Measurements from ENCODE around the gene TLCD1. TPM values are rescaled to one million over a fixed set of nuclear protein-coding genes. Genes with fewer than 3 reads are reported as not detected.
A peak's percentile ranks its signal among the peaks of the same experiment; 100 is the strongest.
"Not testable (repeated sequence)": the region's sequence is repeated elsewhere in the genome, so short reads cannot be mapped to it uniquely, and the experiment has no call there.

TLCD1 gene
- total RNA-seq, 1 donor from 2014 or later: 41.0 TPM

DNA sequence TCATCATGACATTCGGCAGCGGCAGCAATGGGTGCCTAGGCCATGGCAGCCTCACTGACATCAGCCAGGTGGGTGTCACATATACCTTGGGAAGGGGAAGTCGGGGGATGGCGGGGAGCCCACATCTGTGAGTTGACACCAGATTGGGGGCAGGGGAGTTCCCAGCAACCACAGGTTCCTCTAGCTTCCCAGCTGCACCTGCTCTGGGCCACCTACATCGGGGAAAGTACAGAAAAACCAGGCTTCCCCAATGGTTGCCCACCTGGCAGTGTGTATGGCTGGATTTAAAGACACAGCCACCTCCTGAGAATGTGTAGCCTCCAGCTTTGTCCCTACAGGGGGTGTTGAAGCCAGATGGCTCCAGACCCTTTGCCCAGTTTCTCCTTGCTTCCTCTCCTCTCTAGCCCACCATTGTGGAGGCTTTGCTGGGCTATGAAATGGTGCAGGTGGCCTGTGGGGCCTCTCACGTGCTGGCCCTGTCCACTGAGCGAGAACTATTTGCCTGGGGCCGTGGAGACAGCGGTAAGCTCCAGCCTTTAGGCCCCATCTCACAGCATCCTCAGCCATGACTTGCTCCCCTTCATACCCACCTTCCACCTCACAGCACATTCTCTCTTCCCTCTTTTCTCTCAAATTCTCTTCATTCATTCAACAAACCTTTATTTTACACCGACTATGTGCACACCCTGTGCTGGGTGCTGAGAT, 12.8 kb upstream of the TLCD1 start:
- H3K27me3 Mint-ChIP-seq: no peaks in the 10 kb centered on the region
- TF ChIP-seq, protein P1, sequence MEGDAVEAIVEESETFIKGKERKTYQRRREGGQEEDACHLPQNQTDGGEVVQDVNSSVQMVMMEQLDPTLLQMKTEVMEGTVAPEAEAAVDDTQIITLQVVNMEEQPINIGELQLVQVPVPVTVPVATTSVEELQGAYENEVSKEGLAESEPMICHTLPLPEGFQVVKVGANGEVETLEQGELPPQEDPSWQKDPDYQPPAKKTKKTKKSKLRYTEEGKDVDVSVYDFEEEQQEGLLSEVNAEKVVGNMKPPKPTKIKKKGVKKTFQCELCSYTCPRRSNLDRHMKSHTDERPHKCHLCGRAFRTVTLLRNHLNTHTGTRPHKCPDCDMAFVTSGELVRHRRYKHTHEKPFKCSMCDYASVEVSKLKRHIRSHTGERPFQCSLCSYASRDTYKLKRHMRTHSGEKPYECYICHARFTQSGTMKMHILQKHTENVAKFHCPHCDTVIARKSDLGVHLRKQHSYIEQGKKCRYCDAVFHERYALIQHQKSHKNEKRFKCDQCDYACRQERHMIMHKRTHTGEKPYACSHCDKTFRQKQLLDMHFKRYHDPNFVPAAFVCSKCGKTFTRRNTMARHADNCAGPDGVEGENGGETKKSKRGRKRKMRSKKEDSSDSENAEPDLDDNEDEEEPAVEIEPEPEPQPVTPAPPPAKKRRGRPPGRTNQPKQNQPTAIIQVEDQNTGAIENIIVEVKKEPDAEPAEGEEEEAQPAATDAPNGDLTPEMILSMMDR (IDR thresholded peaks at IDR 0.05): no peak
- POLR2A ChIA-PET: interaction anchor here (0.6 to 23.0 kb wide), 10 partner anchors 10 to 213 kb away, joined by 3 to 2384 read pairs (median 4); partner anchors contain the start of genes FLOT2, NEK8, PHF12 and PIGS
- DNase-seq (peak; percentile 75), ATAC-seq (ENCODE audit: low read depth) (peak; percentile 43)
- peaks cover 34% of the 10 kb centered on the region for H3K36me3 Mint-ChIP-seq (ENCODE audit: low read depth)
- H3K27ac Mint-ChIP-seq: peak overlapping the region; percentile 99
- H3K4me3 Mint-ChIP-seq: peak overlapping the region; percentile 80
- peaks cover 91% of the 10 kb centered on the region for H3K4me1 Mint-ChIP-seq
- H3K9me3 Mint-ChIP-seq: no peaks in the 10 kb centered on the region
- CTCF ChIA-PET: interaction anchor here (0.6 to 17.6 kb wide), 6 partner anchors 11 to 165 kb away, joined by 3 to 545 read pairs (median 4); partner anchors contain the start of genes ERAL1, NEK8 and TLCD1
- intact Hi-C loops (cut with micrococcal nuclease): loop anchor here (1.0 kb wide), 1 partner anchor 11 kb away; the partner anchor contains the start of gene NEK8

DNA sequence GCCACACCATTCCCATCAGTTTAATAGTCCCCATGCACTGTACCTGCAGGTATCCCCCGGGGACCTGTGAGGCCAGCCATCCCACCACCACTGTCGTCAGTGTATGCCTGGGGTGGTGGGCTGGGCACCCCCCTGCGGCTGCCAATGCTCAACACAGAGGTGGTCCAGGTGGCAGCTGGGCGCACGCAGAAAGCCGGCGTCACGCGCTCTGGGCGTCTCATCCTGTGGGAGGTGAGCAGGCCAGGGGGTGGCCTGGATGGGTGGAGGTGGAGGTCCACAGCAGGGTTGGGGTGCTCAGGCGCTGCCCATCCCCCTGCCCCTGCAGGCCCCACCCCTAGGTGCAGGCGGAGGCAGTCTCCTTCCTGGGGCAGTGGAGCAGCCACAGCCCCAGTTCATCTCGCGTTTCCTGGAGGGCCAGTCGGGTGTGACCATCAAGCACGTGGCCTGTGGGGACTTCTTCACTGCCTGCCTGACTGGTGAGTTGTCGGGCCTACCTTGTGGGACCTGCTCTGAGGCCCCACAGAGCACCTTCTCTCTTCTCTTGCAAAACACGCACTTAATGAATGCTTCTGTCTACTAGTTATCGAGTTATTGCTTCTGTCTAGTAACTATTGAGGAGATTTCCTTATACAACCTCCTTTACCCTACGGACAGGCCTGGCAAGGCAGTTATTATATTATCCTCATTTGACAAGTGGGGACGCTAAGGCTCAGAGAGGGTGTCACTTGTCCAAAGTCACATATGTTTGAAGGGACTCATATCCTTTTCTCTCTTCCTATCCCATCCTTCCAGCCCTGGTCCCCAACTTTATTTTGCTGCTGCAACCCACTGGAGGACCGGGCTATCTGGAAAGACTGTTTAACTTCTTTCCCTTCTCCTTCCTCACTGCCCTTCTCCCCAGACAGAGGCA, 12.0 kb upstream of the TLCD1 start:
- ChIA-PET POLR2A (interaction anchor here (0.6 to 23.0 kb wide), 10 partner anchors 11 to 213 kb away, joined by 3 to 2384 read pairs (median 5); partner anchors contain the start of genes FLOT2, NEK8, PHF12 and PIGS), CTCF (interaction anchor here (0.7 to 17.6 kb wide), 4 partner anchors 11 to 26 kb away, joined by 3 to 545 read pairs (median 4); partner anchors contain the start of genes NEK8 and TLCD1)
- Mint-ChIP-seq H3K9me3 (no peaks in the 10 kb centered on the region), H3K4me1 (peaks cover 97% of the 10 kb centered on the region), H3K27me3 (no peaks in the 10 kb centered on the region), H3K4me3 (peak overlapping the region; percentile 80), H3K36me3 (ENCODE audit: low read depth) (peaks cover 34% of the 10 kb centered on the region), H3K27ac (peak overlapping the region; percentile 99)
- TF ChIP-seq, protein P1 (IDR thresholded peaks at IDR 0.05): no peak
- intact Hi-C loops (cut with micrococcal nuclease): loop anchor here (1.0 kb wide), 1 partner anchor 10 kb away; the partner anchor contains the start of gene NEK8
- peak; percentile 71 for ATAC-seq (ENCODE audit: low read depth)
- peak; percentile 75 for DNase-seq

DNA sequence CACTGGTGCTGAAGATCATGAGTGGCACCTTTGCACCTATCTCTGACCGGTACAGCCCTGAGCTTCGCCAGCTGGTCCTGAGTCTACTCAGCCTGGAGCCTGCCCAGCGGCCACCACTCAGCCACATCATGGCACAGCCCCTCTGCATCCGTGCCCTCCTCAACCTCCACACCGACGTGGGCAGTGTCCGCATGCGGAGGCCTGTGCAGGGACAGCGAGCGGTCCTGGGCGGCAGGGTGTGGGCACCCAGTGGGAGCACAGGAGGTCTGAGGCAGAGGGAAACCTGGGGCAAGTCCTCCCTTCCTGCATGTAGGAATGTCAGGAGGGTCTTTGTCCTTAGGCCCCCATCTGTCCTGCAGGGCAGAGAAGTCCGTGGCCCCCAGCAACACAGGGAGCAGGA, 11.3 kb upstream of the TLCD1 start:
- ATAC-seq (ENCODE audit: low read depth) (no peak), DNase-seq (no peak)
- H3K4me3 Mint-ChIP-seq: no peak overlapping the region
- TF ChIP-seq, protein P1 (IDR thresholded peaks at IDR 0.05): no peak
- no peaks in the 10 kb centered on the region for H3K9me3 Mint-ChIP-seq
- intact Hi-C loops (cut with micrococcal nuclease): no loop called here
- H3K36me3 Mint-ChIP-seq (ENCODE audit: low read depth): peaks cover 34% of the 10 kb centered on the region
- ChIA-PET POLR2A (interaction anchor here (1.1 to 23.0 kb wide), 2 partner anchors 10 to 12 kb away, joined by 5 to 2384 read pairs; partner anchors contain the start of genes NEK8, RPL23A and TLCD1), CTCF (interaction anchor here (0.7 to 0.9 kb wide), 2 partner anchors 10 to 11 kb away, joined by 3 read pairs; no protein-coding TSS in a partner anchor)
- H3K4me1 Mint-ChIP-seq: peaks cover 94% of the 10 kb centered on the region
- H3K27me3 Mint-ChIP-seq: no peaks in the 10 kb centered on the region
- H3K27ac Mint-ChIP-seq: peak overlapping the region; percentile 99

DNA sequence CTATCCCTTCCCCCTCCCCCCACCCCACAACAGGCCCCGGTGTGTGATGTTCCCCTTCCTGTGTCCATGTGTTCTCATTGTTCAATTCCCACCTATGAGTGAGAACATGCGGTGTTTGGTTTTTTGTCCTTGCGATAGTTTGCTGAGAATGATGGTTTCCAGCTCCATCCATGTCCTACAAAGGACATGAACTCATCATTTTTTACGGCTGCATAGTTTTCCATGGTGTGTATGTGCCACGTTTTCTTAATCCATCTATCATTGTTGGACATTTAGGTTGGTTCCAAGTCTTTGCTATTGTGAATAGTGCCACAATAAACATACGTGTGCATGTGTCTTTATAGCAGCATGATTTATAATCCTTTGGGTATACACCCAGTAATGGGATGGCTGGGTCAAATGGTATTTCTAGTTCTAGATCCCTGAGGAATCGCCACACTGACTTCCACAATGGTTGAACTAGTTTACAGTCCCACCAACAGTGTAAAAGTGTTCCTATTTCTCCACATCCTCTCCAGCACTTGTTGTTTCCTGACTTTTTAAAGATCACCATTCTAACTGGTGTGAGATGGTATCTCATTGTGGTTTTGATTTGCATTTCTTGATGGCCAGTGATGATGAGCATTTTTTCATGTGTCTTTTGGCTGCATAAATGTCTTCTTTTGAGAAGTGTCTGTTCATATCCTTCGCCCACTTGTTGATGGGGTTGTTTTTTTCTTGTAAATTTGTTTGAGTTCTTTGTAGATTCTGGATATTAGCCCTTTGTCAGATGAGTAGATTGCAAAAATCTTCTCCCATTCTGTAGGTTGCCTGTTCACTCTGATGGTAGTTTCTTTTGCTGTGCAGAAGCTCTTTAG, 10.1 kb upstream of the TLCD1 start:
- H3K9me3 Mint-ChIP-seq; H3K4me3 Mint-ChIP-seq; H3K27me3 Mint-ChIP-seq; DNase-seq; ATAC-seq (ENCODE audit: low read depth); intact Hi-C loops (cut with micrococcal nuclease): not testable (repeated sequence)
- ChIA-PET POLR2A (interaction anchor here (1.6 to 23.0 kb wide), 4 partner anchors 9 to 16 kb away, joined by 15 to 2384 read pairs (median 1206); partner anchors contain the start of genes NEK8, RPL23A, TLCD1 and TRAF4), CTCF (interaction anchor here (1.0 to 1.4 kb wide), 3 partner anchors 8 to 14 kb away, joined by 3 to 6 read pairs (median 4); no protein-coding TSS in a partner anchor)
- peaks cover 84% of the 10 kb centered on the region for H3K4me1 Mint-ChIP-seq
- peak overlapping the region; percentile 99 for H3K27ac Mint-ChIP-seq
- peaks cover 28% of the 10 kb centered on the region for H3K36me3 Mint-ChIP-seq (ENCODE audit: low read depth)

Data from activated B cell treated with CpG ODN at 0.5 μM for 24 hours (primary cell).